IMR-90 (cell line): ENCODE data around the gene CEBPB.

ENCODE experiments used
- MAFK ChIP-seq: IDR thresholded peaks from 2 replicates; pipeline ENCODE4 v1.6.1; 2012; ENCODE audit warnings: low read depth, low read length, improper control_type of control experiment
- POLR2A ChIP-seq: IDR thresholded peaks from 2 replicates; pipeline ENCODE4 v1.6.1; 2012; ENCODE audit warnings: mild to moderate bottlenecking, low read depth, low read length
- RFX5 ChIP-seq: IDR thresholded peaks from 2 replicates; pipeline ENCODE4 v1.8.0; 2012; ENCODE audit warnings: low read depth, mild to moderate bottlenecking, low read length, moderate library complexity
- TF ChIP-seq, protein P1 (sequence below): conservative IDR thresholded peaks from 2 replicates; pipeline ENCODE4 v1.5.1; 2012; ENCODE audit warnings: mild to moderate bottlenecking, low read depth, low read length, improper control_type of control experiment

DNA sequence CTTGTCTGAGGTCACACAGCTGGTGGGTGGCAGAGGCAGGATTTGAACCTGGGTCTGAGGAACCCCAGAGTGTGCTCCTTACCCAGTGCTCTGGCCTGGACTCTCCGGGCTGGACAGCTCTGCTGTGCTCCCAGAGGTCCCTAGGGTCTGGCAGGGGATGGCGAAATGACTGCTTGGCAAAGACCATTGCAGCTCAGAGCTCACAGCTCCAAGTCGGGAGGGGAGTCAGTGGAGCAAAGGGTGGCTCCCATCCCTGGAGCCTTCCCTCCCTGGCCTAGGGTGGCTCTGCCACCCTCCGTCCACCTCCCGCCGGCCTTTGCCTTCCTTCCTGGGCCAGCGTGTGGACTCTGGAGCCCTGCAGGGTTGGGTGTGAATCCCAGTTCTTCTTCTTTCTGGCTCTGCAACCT is 17.5 kb downstream of the CEBPB start:
- TF ChIP-seq, protein P1, sequence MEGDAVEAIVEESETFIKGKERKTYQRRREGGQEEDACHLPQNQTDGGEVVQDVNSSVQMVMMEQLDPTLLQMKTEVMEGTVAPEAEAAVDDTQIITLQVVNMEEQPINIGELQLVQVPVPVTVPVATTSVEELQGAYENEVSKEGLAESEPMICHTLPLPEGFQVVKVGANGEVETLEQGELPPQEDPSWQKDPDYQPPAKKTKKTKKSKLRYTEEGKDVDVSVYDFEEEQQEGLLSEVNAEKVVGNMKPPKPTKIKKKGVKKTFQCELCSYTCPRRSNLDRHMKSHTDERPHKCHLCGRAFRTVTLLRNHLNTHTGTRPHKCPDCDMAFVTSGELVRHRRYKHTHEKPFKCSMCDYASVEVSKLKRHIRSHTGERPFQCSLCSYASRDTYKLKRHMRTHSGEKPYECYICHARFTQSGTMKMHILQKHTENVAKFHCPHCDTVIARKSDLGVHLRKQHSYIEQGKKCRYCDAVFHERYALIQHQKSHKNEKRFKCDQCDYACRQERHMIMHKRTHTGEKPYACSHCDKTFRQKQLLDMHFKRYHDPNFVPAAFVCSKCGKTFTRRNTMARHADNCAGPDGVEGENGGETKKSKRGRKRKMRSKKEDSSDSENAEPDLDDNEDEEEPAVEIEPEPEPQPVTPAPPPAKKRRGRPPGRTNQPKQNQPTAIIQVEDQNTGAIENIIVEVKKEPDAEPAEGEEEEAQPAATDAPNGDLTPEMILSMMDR: no peak
- TF ChIP-seq POLR2A (no peak), RFX5 (no peak), MAFK (no peak)
